ENCODE results near the gene NUCKS1. TPM values are rescaled to one million over a fixed set of nuclear protein-coding genes. Genes with fewer than 3 reads are reported as not detected.

NUCKS1 gene
- total and polyA plus RNA-seq, 2 of the 13 experiments (the other 11 are each of a cell fraction or from before 2014, with no cell fraction given): 35.5 to 117 TPM

DNA sequence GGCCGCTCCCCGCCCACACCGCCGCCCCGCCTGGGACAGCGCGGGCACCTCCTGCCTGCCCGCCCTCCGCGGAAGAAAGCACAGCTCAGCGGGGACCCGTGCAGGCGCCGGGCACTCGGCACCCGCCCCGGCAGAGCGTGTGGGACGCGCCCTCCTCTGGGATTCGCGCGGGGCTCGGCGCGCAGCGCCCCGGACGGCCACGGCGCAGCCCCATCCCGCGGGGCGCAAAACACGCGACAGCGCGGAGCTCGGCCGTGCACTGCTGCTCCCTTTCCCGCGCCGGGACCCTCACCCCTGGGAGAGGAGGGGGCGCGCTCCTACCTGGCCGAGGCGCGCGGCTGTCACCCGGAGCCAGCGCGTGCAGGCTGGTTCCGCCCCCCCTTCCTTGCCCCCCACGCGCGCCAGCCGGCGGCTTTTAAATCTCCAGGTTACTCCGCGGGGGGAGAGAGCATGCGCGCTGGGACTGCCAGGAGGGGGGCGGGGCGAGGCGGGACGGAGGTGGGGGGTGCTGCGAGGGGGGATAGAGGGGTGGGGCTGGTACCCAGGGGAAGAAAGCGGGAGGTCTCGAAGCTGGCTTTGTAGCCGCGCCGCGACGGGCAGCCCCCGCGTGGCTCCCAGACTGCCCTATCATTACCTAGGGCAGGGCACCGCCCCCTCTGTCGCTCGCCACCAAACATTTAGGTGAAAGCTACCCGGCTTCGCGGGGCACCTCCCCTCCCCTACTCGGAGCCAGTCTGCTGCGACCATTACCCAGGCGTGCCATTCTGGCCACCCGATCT is 69.7 kb downstream of the NUCKS1 start, which contains the start of gene SLC45A3:
Gene SLC45A3 (minus strand): TSS at position 437 of the 779 bp plus-strand sequence. CDS start 15,853 bp downstream, outside the sequence.
- no peaks in the 10 kb centered on the region for H4K20me1 ChIP-seq (ENCODE audit: insufficient read depth, low read length)
- peak within 1 kb of the TSS; percentile 96 for H3K4me2 ChIP-seq (ENCODE audit: low read depth, low read length)
- H3K4me3 ChIP-seq (replicated peaks in 1 of 3; ENCODE audit: insufficient read depth in 1 of 3, low read depth in 2 of 3, low read length in 3 of 3): peak within 1 kb of the TSS; percentile 62 to 79 (median 74)
- H3K9me3 ChIP-seq (ENCODE audit: low read length): no peaks in the 10 kb centered on the region
- BruUV-seq (replicated peaks): no TSS peak
- in situ Hi-C loops (cut with HindIII; ENCODE audit: extremely low pct_ligation_motif_present, low pct_unique_long_range_greater_than_20kb) (no loop called here), intact Hi-C loops (cut with micrococcal nuclease; ENCODE audit: unreplicated experiment) (no loop called here)
- no peak for DNase-seq (ENCODE audit: low spot score)
- no peaks in the 10 kb centered on the region for H3K79me2 ChIP-seq (ENCODE audit: insufficient read depth, low read length)
- peak; percentile 33 for ATAC-seq
- peak within 1 kb of the TSS; percentile 56 for H3K9ac ChIP-seq (ENCODE audit: insufficient read depth, low read depth, low read length)
- CTCF ChIA-PET (ENCODE audit: low intra/inter-chr PET ratio, low total read pairs): no interaction called here
- peaks cover 0 to 2% of the 10 kb centered on the region in 2 experiments; a peak in 2 of 5 replicates for H3K27me3 ChIP-seq (ENCODE audit: control insufficient read depth in 1 of 2, insufficient read depth in 2 of 2, low read length in 2 of 2)
- WGBS (ENCODE audit: low lambda C conversion rate): 2% methylated on average over 29 of the region's 86 CpGs
- no peak within 1 kb of the TSS for H2AFZ ChIP-seq (ENCODE audit: low read length)
- no peak within 1 kb of the TSS for H3K27ac ChIP-seq (ENCODE audit: extremely low read length, insufficient read depth, low read length)
- H3K4me1 ChIP-seq (ENCODE audit: insufficient read depth, low read length): peaks cover 60% of the 10 kb centered on the region
- FAIRE-seq: no peak
- no peaks in the 10 kb centered on the region for H3K36me3 ChIP-seq (replicated peaks in 1 of 2; ENCODE audit: control insufficient read depth in 1 of 2, insufficient read depth in 2 of 2, low read length in 2 of 2)
- POLR2A ChIA-PET: interaction anchor here (1.3 to 4.0 kb wide), 3 partner anchors 21 to 69 kb away, joined by 4 to 16 read pairs (median 6); partner anchors contain the start of gene NUCKS1
- TF ChIP-seq ZNF292 (CRISPR knock-in tag; IDR thresholded peaks at IDR 0.05; ENCODE audit: borderline replicate concordance, low read depth) (no peak), GATAD2A (CRISPR knock-in tag; IDR thresholded peaks at IDR 0.05) (no peak), SMYD3 (CRISPR knock-in tag; IDR thresholded peaks at IDR 0.05) (no peak), NFKBIZ (CRISPR knock-in tag; IDR thresholded peaks at IDR 0.05) (no peak), KDM3A (CRISPR knock-in tag; IDR thresholded peaks at IDR 0.05; ENCODE audit: low read depth) (no peak), ZNF337 (CRISPR knock-in tag; IDR thresholded peaks at IDR 0.05; ENCODE audit: borderline replicate concordance, low read depth) (no peak), POLR2G (IDR thresholded peaks at IDR 0.05; ENCODE audit: low read depth, low read length) (peak; percentile 7; the same call in 1 of the 2 replicates), ZSCAN20 (CRISPR knock-in tag; IDR thresholded peaks at IDR 0.05; ENCODE audit: borderline replicate concordance) (no peak), ADNP (CRISPR knock-in tag; IDR thresholded peaks at IDR 0.05) (no peak), TBX2 (CRISPR knock-in tag; IDR thresholded peaks at IDR 0.05; ENCODE audit: borderline replicate concordance) (peak; percentile 52; the same call in 1 of the 2 replicates)
- TF ChIP-seq, protein P1, sequence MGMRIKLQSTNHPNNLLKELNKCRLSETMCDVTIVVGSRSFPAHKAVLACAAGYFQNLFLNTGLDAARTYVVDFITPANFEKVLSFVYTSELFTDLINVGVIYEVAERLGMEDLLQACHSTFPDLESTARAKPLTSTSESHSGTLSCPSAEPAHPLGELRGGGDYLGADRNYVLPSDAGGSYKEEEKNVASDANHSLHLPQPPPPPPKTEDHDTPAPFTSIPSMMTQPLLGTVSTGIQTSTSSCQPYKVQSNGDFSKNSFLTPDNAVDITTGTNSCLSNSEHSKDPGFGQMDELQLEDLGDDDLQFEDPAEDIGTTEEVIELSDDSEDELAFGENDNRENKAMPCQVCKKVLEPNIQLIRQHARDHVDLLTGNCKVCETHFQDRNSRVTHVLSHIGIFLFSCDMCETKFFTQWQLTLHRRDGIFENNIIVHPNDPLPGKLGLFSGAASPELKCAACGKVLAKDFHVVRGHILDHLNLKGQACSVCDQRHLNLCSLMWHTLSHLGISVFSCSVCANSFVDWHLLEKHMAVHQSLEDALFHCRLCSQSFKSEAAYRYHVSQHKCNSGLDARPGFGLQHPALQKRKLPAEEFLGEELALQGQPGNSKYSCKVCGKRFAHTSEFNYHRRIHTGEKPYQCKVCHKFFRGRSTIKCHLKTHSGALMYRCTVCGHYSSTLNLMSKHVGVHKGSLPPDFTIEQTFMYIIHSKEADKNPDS (CRISPR knock-in tag; IDR thresholded peaks at IDR 0.05): no peak
- TF ChIP-seq, protein P2, sequence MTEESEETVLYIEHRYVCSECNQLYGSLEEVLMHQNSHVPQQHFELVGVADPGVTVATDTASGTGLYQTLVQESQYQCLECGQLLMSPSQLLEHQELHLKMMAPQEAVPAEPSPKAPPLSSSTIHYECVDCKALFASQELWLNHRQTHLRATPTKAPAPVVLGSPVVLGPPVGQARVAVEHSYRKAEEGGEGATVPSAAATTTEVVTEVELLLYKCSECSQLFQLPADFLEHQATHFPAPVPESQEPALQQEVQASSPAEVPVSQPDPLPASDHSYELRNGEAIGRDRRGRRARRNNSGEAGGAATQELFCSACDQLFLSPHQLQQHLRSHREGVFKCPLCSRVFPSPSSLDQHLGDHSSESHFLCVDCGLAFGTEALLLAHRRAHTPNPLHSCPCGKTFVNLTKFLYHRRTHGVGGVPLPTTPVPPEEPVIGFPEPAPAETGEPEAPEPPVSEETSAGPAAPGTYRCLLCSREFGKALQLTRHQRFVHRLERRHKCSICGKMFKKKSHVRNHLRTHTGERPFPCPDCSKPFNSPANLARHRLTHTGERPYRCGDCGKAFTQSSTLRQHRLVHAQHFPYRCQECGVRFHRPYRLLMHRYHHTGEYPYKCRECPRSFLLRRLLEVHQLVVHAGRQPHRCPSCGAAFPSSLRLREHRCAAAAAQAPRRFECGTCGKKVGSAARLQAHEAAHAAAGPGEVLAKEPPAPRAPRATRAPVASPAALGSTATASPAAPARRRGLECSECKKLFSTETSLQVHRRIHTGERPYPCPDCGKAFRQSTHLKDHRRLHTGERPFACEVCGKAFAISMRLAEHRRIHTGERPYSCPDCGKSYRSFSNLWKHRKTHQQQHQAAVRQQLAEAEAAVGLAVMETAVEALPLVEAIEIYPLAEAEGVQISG (CRISPR knock-in tag; IDR thresholded peaks at IDR 0.05): peak; percentile 23; the same call in 1 of the 2 replicates
- TF ChIP-seq, protein P3, sequence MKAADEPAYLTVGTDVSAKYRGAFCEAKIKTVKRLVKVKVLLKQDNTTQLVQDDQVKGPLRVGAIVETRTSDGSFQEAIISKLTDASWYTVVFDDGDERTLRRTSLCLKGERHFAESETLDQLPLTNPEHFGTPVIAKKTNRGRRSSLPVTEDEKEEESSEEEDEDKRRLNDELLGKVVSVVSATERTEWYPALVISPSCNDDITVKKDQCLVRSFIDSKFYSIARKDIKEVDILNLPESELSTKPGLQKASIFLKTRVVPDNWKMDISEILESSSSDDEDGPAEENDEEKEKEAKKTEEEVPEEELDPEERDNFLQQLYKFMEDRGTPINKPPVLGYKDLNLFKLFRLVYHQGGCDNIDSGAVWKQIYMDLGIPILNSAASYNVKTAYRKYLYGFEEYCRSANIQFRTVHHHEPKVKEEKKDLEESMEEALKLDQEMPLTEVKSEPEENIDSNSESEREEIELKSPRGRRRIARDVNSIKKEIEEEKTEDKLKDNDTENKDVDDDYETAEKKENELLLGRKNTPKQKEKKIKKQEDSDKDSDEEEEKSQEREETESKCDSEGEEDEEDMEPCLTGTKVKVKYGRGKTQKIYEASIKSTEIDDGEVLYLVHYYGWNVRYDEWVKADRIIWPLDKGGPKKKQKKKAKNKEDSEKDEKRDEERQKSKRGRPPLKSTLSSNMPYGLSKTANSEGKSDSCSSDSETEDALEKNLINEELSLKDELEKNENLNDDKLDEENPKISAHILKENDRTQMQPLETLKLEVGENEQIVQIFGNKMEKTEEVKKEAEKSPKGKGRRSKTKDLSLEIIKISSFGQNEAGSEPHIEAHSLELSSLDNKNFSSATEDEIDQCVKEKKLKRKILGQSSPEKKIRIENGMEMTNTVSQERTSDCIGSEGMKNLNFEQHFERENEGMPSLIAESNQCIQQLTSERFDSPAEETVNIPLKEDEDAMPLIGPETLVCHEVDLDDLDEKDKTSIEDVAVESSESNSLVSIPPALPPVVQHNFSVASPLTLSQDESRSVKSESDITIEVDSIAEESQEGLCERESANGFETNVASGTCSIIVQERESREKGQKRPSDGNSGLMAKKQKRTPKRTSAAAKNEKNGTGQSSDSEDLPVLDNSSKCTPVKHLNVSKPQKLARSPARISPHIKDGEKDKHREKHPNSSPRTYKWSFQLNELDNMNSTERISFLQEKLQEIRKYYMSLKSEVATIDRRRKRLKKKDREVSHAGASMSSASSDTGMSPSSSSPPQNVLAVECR (CRISPR knock-in tag; IDR thresholded peaks at IDR 0.05; ENCODE audit: borderline replicate concordance): peak; percentile 45; the same call in 1 of the 2 replicates
- TF ChIP-seq, protein P4, sequence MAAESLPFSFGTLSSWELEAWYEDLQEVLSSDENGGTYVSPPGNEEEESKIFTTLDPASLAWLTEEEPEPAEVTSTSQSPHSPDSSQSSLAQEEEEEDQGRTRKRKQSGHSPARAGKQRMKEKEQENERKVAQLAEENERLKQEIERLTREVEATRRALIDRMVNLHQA (CRISPR knock-in tag; IDR thresholded peaks at IDR 0.05): no peak

Data from HepG2 (cell line).